HK-2 (cell line): ENCODE measurements around the gene VIPR2.
"Not testable (repeated sequence)": the region's sequence is repeated elsewhere in the genome, so short reads cannot be mapped to it uniquely, and the experiment has no call there.

ENCODE experiments used
- DNase-seq: peaks from one replicate; pipeline ENCODE4 v3.0.0-alpha.2; 2018; ENCODE audit not compliant: unreplicated experiment

The VIPR2 gene

GRCh38 chr7:159010411-159010810 is 134.3 kb downstream of the VIPR2 start:
- DNase-seq = no peak

- DNase-seq = no peak
Measured at GRCh38 chr7:159009951-159010350, 134.7 kb downstream of the VIPR2 start.

GRCh38 chr7:159008417-159008816 is 136.2 kb downstream of the VIPR2 start:
- DNase-seq = no peak

GRCh38 chr7:159007996-159008389 is 136.7 kb downstream of the VIPR2 start:
- no peak for DNase-seq

- no peak for DNase-seq
Measured at GRCh38 chr7:159007364-159007995, 137.2 kb downstream of the VIPR2 start.

- DNase-seq = no peak
Measured at GRCh38 chr7:159006610-159007130, 138.0 kb downstream of the VIPR2 start.

GRCh38 chr7:159006022-159006609 is 138.6 kb downstream of the VIPR2 start:
- DNase-seq = not testable (repeated sequence)

GRCh38 chr7:159005618-159006017 is 139.0 kb downstream of the VIPR2 start:
- no peak for DNase-seq

GRCh38 chr7:159004411-159004810 is 140.3 kb downstream of the VIPR2 start:
- no peak for DNase-seq

GRCh38 chr7:159001811-159002210 is 142.9 kb downstream of the VIPR2 start:
- DNase-seq = no peak

GRCh38 chr7:159000859-159001435 is 143.7 kb downstream of the VIPR2 start:
- no peak for DNase-seq

- no peak for DNase-seq
Measured at GRCh38 chr7:159000070-159000469, 144.6 kb downstream of the VIPR2 start.

GRCh38 chr7:158999496-158999895 is 145.2 kb downstream of the VIPR2 start:
- no peak for DNase-seq

GRCh38 chr7:158998261-158998660 is 146.4 kb downstream of the VIPR2 start:
- DNase-seq = not testable (repeated sequence)

- DNase-seq = no peak
Measured at GRCh38 chr7:158997471-158997870, 147.2 kb downstream of the VIPR2 start.

GRCh38 chr7:158997110-158997453 is 147.6 kb downstream of the VIPR2 start:
- DNase-seq = no peak

GRCh38 chr7:158996214-158997109 is 148.2 kb downstream of the VIPR2 start:
- DNase-seq = no peak

GRCh38 chr7:158995514-158995913 is 149.2 kb downstream of the VIPR2 start:
- DNase-seq = no peak

- no peak for DNase-seq
Measured at GRCh38 chr7:158994687-158995086, 150.0 kb downstream of the VIPR2 start.

- DNase-seq = no peak
Measured at GRCh38 chr7:158993591-158993990, 151.1 kb downstream of the VIPR2 start.

GRCh38 chr7:158992759-158993158 is 151.9 kb downstream of the VIPR2 start:
- no peak for DNase-seq
